ENCODE data around the gene SLIRP.
A peak's percentile ranks its signal among the peaks of the same experiment; 100 is the strongest.
"Not testable (repeated sequence)": the region's sequence is repeated elsewhere in the genome, so short reads cannot be mapped to it uniquely, and the experiment has no call there.

SLIRP gene

DNA sequence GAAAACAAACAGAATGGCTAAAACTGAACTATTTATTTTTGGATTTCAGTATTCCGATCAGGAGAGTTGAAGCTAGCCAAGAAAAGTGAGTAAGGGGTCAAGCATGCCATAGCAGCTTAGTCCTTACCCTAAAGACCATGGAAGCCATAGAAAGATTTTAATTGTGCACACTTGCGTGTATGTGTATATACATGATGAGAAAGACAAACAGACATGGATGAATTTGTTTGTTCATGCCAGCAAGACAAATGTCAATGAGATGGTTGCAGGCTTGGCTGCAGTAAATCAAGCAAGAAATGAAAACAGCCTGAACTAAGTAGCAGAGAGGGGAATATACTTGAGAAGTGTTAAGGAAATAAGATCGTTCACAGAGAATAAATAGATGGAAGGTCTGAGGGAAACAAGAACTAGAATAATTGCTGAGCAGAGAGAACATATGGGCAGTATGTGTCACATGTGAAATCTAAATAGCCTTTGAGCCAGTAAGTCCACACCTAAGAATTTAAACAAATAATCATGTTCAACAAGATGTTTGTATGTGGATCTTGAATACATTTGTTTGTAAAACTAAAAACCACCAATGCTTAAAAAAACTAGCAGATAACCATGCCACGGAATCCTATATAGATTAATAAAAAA is 38.3 kb downstream of the SLIRP start:
- no peak for DNase-seq (ENCODE audit: low spot score)

DNA sequence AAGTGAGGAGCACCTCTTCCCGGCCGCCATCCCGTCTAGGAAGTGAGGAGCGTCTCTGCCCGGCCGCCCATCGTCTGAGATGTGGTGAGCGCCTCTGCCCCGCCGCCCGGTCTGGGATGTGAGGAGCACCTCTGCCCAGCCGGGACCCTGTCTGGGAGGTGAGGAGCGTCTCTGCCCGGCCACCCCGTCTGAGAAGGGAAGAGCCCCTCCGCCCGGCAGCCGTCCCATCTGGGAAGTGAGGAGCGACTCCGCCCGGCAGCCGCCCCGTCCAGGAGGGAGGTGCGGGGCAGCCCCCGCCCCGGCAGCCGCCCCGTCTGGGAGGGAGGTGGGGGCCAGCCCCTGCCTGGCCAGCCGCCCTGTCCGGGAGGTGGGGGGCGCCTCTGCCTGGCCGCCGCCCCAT is 39.5 kb downstream of the SLIRP start:
- not testable (repeated sequence) for DNase-seq (ENCODE audit: low spot score)

DNA sequence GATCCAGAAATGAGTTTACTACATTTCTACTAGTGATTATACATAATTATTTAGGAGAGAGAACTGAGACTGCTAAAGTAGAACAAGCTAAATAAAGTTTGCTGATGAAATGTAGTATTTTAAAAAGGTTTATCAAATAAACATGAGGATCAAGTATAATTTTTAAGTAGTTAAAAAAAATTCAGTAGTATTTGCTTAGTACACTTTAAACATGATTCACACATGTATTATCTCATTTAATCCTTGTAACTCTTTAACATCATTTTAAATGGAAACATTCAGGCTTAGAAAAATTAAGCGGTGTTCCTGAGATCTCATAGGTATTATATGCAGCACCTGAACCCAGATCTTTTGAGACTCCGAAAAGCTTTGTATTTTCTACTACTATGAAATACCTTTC is 44.4 kb downstream of the SLIRP start:
- DNase-seq (ENCODE audit: low spot score) = no peak

DNA sequence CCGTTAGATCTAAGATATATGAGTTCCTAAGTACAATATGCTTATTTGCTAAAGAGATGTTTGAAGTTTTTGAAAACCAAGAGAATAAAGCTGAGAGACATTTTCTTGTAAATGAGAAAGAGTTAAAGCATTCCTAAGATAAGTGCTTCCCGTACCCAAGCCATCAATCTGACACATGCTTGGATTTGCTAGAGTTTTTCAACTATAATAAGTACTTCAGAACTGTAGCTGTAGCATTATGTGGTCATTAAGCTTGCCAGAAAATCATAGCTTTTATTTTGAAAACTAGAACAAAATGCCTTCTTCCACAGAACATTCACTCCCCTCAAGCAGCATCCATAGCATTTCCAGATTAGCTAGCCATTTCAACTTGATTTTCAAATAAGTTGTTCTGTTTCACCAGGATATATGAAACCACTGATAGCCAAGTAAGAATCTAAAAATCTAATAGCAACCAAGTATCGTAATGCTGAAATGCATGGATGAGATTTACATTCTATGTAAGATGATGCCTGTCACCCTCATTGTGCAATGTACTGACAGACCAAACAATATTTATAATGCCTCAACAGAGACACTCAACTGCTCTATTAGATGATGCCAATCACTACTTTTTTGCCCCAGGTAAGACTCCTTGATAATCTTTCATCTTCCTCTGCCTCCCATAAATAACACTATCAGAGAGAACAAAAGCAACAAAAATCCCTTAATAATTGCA is 45.1 kb downstream of the SLIRP start:
- DNase-seq (ENCODE audit: low spot score) = no peak

DNA sequence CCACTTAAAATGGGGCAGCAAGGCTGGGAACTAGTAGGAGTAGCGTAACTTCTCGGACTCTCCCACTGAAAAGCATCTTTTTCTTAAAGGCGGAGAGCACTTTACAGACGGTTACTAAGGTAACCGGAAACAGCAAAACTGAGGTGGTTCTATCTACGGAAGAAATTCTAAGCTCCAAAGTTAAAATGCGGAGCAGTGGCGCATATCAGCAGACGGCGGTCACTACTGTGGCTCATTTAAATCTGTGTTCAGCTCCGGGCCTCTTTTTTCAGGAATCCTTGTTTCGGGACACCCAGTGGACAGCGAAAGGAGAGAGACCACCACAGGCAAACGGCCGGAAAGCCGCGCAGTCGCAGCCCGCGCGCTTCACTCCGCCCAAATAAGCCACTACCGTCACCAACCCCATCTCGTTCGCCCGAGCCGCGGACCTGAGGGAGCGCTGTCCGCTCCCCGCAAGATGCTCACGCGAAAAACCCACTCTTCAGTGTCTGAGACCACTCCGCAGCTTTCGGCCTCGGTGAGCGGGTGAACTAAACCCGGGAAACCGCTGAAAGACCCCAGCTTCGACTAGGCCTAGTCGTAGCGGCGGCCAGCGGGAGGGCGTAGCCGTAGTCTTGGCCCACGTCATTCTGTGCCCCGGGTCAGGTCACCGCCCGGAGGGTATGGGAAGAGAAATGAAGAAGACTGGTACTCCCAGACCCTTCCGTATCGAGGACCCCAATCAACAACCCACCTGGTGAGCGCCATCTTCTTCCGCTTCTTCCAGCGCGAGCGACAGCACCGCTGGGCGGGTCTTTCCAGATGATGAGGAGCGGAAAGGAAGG is 52.7 kb downstream of the SLIRP start, which contains the start of gene SNW1:
TSS of gene SNW1 (minus strand) at position 776 of the 824 bp plus-strand sequence. CDS start at position 747, 29 bp downstream.
- peak; percentile 97 for DNase-seq (ENCODE audit: low spot score)

DNA sequence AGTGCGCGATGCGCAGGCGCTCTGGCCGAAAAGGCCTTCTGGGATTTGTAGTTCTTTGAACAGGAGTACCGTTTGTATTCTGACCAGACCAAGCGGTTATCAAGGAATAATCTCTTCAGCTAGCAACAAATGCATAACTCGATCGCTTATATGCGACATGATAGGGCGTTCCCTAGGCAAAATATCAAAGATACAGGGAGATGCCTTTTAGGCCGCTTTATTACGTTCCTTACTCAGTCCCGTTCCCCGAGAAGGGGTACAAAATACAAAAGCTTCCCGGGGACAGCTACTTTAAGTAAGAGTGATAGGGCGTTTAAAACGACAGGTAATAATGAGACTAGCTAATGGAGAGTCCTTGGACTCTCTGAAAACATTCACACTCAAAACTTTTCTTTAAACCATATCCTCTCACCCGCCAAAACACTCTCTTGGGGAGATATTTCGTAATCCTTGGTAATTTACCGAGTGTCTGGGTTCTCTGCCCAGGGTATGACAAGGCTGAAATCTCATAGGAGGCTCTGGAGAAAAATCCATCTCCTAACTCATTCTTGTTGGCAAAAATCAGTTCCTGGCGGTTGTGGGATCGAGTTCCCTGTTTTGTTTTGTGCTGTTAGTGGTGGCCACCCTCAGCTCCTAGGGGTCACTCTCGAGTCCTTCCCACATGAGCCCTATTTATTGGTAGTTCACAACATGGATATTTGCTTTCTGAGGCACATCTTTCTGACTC is 53.5 kb downstream of the SLIRP start:
- DNase-seq (ENCODE audit: low spot score) = peak; percentile 54

DNA sequence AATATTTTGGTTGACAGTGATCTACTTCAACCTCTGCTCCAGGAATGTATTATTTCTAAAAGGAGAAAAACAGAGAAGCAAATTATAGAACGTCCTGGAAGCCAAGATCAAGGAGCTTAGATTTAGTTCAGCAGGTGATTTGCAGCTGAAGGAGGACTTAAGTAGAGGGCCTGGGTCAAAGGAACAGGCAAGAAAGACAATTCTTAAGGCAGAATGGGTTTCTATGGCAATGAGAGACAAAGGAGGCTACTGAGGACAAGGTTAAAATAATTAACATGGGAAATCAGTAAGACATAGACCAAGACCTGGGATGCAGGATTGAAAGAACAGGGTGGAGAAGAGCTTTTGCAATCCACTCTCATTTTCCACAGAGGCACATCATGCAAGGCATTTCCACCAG is 55.4 kb downstream of the SLIRP start:
- no peak for DNase-seq (ENCODE audit: low spot score)

DNA sequence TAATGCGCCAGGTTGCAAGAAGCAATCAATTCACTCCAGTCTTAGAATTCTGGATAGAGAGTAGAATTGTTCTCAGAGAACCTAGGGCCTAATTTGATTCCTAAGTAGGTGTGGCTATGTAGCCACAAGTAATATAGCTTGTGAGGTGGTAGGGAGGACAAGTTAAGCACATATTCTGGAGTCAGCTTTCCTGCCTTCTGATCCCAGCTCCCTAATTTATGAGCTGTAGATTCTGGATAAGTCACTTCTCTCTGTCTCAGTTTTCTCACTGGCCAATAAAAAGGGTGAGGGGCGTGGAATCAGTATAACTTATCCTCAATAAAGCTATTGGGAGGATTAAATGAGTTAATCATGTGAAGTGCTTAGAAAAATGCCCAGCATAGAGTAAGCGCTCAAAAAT is 56.1 kb downstream of the SLIRP start:
- DNase-seq (ENCODE audit: low spot score) = no peak
